Karpas-422 (cell line): Measurements from ENCODE around the gene ACAD9. TPM values are rescaled to one million over a fixed set of nuclear protein-coding genes. Genes with fewer than 3 reads are reported as not detected.
"Not testable (repeated sequence)": the region's sequence is repeated elsewhere in the genome, so short reads cannot be mapped to it uniquely, and the experiment has no call there.

Experiments
- DNase-seq: peaks from one replicate; pipeline ENCODE4 v3.0.0-alpha.2; 2015
- H2AFZ ChIP-seq: fragments of 200-600 bp; sonication (generic); 2 replicates; pipeline ENCODE4 v1.6.1; 2014; ENCODE audit warnings: antibody characterized with exemption, low read length, mixed read lengths
- H3K27ac ChIP-seq: fragments of 200-600 bp; sonication (generic); 2 replicates; pipeline ENCODE4 v1.5.1; 2014; ENCODE audit warnings: mild to moderate bottlenecking, low read length, moderate library complexity
- H3K27me3 ChIP-seq: fragments of 200-600 bp; sonication (generic); 2 replicates; pipeline ENCODE4 v1.6.1; 2014; ENCODE audit warnings: low read length, mixed read lengths
- H3K36me3 ChIP-seq: fragments of 200-600 bp; sonication (generic); 2 replicates; pipeline ENCODE4 v1.6.1; 2014; ENCODE audit warnings: low read length, mixed read lengths; ENCODE audit not compliant: insufficient read depth
- H3K4me1 ChIP-seq: fragments of 200-600 bp; sonication (generic); 2 replicates; pipeline ENCODE4 v1.6.1; 2014; ENCODE audit warnings: mild to moderate bottlenecking, low read length, mixed read lengths
- H3K4me2 ChIP-seq: fragments of 200-600 bp; sonication (generic); 2 replicates; pipeline ENCODE4 v1.6.1; 2014; ENCODE audit warnings: low read length, low read depth, mild to moderate bottlenecking; ENCODE audit not compliant: poor library complexity, severe bottlenecking
- H3K4me3 ChIP-seq: fragments of 200-600 bp; sonication (generic); 2 replicates; pipeline ENCODE4 v1.5.1; 2014; ENCODE audit warnings: mild to moderate bottlenecking, antibody characterized with exemption, low read length, mixed read lengths
- H3K79me2 ChIP-seq: fragments of 200-600 bp; sonication (generic); 2 replicates; pipeline ENCODE4 v1.6.1; 2014; ENCODE audit warnings: mild to moderate bottlenecking, low read length, mixed read lengths
- H3K9ac ChIP-seq: fragments of 200-600 bp; sonication (generic); 2 replicates; pipeline ENCODE4 v1.6.0; 2014; ENCODE audit warnings: low read length
- H3K9me2 ChIP-seq: fragments of 200-600 bp; sonication (generic), shearing (Covaris generic); replicated peaks from 2 replicates; pipeline ENCODE4 v1.6.0; 2014; ENCODE audit warnings: mild to moderate bottlenecking, low read length, moderate library complexity; ENCODE audit not compliant: insufficient read depth
- H3K9me3 ChIP-seq: fragments of 300-700, 200-600 bp; sonication (generic); 2 replicates; pipeline ENCODE4 v1.6.1; 2014; ENCODE audit warnings: low read length, mixed read lengths
- H4K20me1 ChIP-seq: fragments of 200-600 bp; sonication (generic); 2 replicates; pipeline ENCODE4 v1.6.1; 2014; ENCODE audit warnings: mild to moderate bottlenecking, antibody characterized with exemption, low read length, low read depth; ENCODE audit not compliant: insufficient read depth
- total RNA-seq: library from RNA; depleted of rRNA; stranded (reverse); fragments of >200 nt; shearing (Covaris generic); gene quantifications from 2 replicates; pipeline ENCODE4 v1.2.3, GENCODE V29; 2014; ENCODE audit warnings: low replicate concordance

The ACAD9 gene
- total RNA-seq, 1 experiment from 2014 or later = 27.5 TPM

- not testable (repeated sequence) for DNase-seq, H3K27ac ChIP-seq, H3K9me2 ChIP-seq, H3K4me1 ChIP-seq, H3K79me2 ChIP-seq, H3K36me3 ChIP-seq, H3K4me3 ChIP-seq, H3K4me2 ChIP-seq, H2AFZ ChIP-seq, H3K9ac ChIP-seq, H3K9me3 ChIP-seq, H4K20me1 ChIP-seq, H3K27me3 ChIP-seq
Observed at GRCh38 chr3:128864849-128865804, 14.3 kb upstream of the ACAD9 start.

- H3K4me1 ChIP-seq = no peaks in the 10 kb centered on the region
- H3K27ac ChIP-seq = no peak overlapping the region
- H3K36me3 ChIP-seq = no peaks in the 10 kb centered on the region
- no peaks in the 10 kb centered on the region for H3K9me3 ChIP-seq
- H3K27me3 ChIP-seq = no peaks in the 10 kb centered on the region
- no peak for DNase-seq
- no peaks in the 10 kb centered on the region for H3K9me2 ChIP-seq
- no peaks in the 10 kb centered on the region for H3K79me2 ChIP-seq
- no peak overlapping the region for H3K9ac ChIP-seq
- H3K4me2 ChIP-seq = no peak overlapping the region
- H2AFZ ChIP-seq = no peak overlapping the region
- H3K4me3 ChIP-seq = no peak overlapping the region
- no peaks in the 10 kb centered on the region for H4K20me1 ChIP-seq
Observed at GRCh38 chr3:128867200-128868125, 12.0 kb upstream of the ACAD9 start.

GRCh38 chr3:128870347-128870746 lies 9.1 kb upstream of the ACAD9 start:
- Histone ChIP-seq H3K9me3 (no peaks in the 10 kb centered on the region), H3K4me1 (no peaks in the 10 kb centered on the region), H3K27ac (no peak overlapping the region), H2AFZ (no peak overlapping the region), H3K9me2 (no peaks in the 10 kb centered on the region), H3K4me2 (no peak overlapping the region), H4K20me1 (no peaks in the 10 kb centered on the region), H3K36me3 (no peaks in the 10 kb centered on the region), H3K9ac (no peak overlapping the region), H3K27me3 (no peaks in the 10 kb centered on the region), H3K79me2 (no peaks in the 10 kb centered on the region), H3K4me3 (no peak overlapping the region)
- peak; percentile 65 for DNase-seq

- no peak overlapping the region for H3K4me2 ChIP-seq
- H3K27me3 ChIP-seq = no peaks in the 10 kb centered on the region
- no peaks in the 10 kb centered on the region for H4K20me1 ChIP-seq
- no peaks in the 10 kb centered on the region for H3K9me2 ChIP-seq
- H3K79me2 ChIP-seq = no peaks in the 10 kb centered on the region
- H3K9me3 ChIP-seq = no peaks in the 10 kb centered on the region
- no peak overlapping the region for H3K27ac ChIP-seq
- no peak overlapping the region for H3K9ac ChIP-seq
- DNase-seq = no peak
- peaks cover 2% of the 10 kb centered on the region; the same call in 1 of the 2 replicates for H3K4me1 ChIP-seq
- no peaks in the 10 kb centered on the region for H3K36me3 ChIP-seq
- H3K4me3 ChIP-seq = no peak overlapping the region
- no peak overlapping the region for H2AFZ ChIP-seq
Observed at GRCh38 chr3:128872282-128872681, 7.1 kb upstream of the ACAD9 start.

- Histone ChIP-seq H3K9ac (no peak overlapping the region), H3K9me2 (no peaks in the 10 kb centered on the region), H3K9me3 (no peaks in the 10 kb centered on the region), H2AFZ (no peak overlapping the region), H3K27ac (no peak overlapping the region), H3K79me2 (no peaks in the 10 kb centered on the region), H3K4me2 (no peak overlapping the region), H3K4me3 (no peak overlapping the region), H3K4me1 (peaks cover 7% of the 10 kb centered on the region), H3K36me3 (no peaks in the 10 kb centered on the region), H4K20me1 (no peaks in the 10 kb centered on the region), H3K27me3 (no peaks in the 10 kb centered on the region)
- no peak for DNase-seq
Observed at GRCh38 chr3:128872744-128873143, 6.7 kb upstream of the ACAD9 start.

GRCh38 chr3:128873244-128874022 lies 6.0 kb upstream of the ACAD9 start:
- Histone ChIP-seq H3K9me3 (no peaks in the 10 kb centered on the region), H3K4me3 (no peak overlapping the region), H3K4me1 (peaks cover 14% of the 10 kb centered on the region), H3K27me3 (no peaks in the 10 kb centered on the region), H2AFZ (no peak overlapping the region), H3K9me2 (no peaks in the 10 kb centered on the region), H3K27ac (no peak overlapping the region), H4K20me1 (no peaks in the 10 kb centered on the region), H3K4me2 (no peak overlapping the region), H3K79me2 (peaks cover 3% of the 10 kb centered on the region), H3K9ac (no peak overlapping the region), H3K36me3 (no peaks in the 10 kb centered on the region)
- no peak for DNase-seq

GRCh38 chr3:128874481-128875180 lies 4.8 kb upstream of the ACAD9 start:
- H4K20me1 ChIP-seq = no peaks in the 10 kb centered on the region
- DNase-seq = no peak
- no peak overlapping the region for H3K9ac ChIP-seq
- no peak overlapping the region for H2AFZ ChIP-seq
- peaks cover 21% of the 10 kb centered on the region for H3K4me1 ChIP-seq
- H3K79me2 ChIP-seq = peaks cover 12% of the 10 kb centered on the region
- H3K36me3 ChIP-seq = no peaks in the 10 kb centered on the region
- H3K9me2 ChIP-seq = no peaks in the 10 kb centered on the region
- no peak overlapping the region for H3K4me3 ChIP-seq
- no peak overlapping the region for H3K4me2 ChIP-seq
- no peak overlapping the region for H3K27ac ChIP-seq
- no peaks in the 10 kb centered on the region for H3K9me3 ChIP-seq
- no peaks in the 10 kb centered on the region for H3K27me3 ChIP-seq
